HG02938 (cell line): ENCODE measurements around the gene MORC3.
"Not testable (repeated sequence)": the region's sequence is repeated elsewhere in the genome, so short reads cannot be mapped to it uniquely, and the experiment has no call there.

Experiments used
- ATAC-seq: cut with Tn5 transposase; IDR thresholded peaks from one replicate; pipeline ENCODE4 v1.9.1; 2021; ENCODE audit warnings: mild to moderate bottlenecking, moderate library complexity; ENCODE audit not compliant: unreplicated experiment

MORC3 gene

DNA sequence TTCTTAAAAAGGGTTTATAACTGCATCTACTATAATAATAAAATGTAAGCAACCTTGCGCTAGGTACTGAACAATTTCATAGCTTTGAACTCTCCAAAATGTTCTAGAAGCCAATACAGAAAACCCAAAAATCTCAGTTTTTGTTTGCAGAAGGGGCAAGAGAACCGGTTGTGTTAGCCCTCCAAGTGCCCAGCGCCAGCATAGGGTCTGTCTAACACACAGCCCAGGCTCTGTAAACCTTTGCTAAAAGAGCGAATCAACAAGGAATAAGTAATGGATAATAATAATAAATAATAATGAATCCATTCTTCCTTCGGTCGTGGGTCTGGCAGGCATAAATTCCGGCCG lies 64.9 kb downstream of the MORC3 start:
- no peak for ATAC-seq

DNA sequence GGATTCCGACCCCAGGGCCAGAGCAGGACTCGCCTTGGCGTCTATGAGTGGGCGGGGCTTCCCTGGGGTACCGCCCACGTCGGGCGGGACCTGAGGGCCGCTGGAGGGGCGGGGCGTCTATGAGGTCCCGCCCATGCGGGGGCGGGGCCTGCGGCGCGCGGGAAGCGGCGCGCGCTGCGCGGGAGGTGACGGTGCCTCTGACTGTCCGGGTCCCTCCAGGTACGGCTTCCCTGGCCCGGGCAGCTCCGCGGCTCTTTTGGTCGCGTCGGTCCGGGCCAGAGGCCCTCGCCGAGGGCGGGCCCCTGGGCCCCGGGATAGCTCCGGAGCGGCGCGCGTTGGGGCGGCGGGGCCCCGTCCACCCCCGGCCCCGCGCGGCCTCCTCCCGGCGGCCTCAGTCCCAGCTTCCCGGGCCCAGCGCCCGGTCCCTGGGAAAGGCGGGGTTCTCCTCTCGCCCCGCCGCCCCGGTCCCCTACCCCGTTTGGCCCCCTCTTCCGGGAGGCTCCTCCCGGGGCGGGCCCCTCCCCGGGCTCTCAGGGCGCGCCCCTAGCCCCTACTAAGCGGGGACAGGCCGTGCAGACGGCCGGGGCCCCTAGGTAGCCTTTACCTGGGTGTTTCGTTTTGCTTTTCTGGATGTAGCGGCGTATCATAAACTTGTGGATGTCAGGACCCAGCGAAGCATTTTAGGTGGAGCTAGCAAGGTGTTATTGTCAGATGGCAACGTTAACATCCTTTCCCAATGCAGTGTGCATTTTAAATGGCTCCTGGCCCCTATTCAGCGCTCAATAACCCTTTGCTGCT lies 65.4 kb downstream of the MORC3 start, which contains the start of gene CHAF1B:
Gene CHAF1B (plus strand): TSS at position 160 of the 798 bp plus-strand sequence. CDS start 745 bp downstream, outside the sequence.
- peak; percentile 67 for ATAC-seq

DNA sequence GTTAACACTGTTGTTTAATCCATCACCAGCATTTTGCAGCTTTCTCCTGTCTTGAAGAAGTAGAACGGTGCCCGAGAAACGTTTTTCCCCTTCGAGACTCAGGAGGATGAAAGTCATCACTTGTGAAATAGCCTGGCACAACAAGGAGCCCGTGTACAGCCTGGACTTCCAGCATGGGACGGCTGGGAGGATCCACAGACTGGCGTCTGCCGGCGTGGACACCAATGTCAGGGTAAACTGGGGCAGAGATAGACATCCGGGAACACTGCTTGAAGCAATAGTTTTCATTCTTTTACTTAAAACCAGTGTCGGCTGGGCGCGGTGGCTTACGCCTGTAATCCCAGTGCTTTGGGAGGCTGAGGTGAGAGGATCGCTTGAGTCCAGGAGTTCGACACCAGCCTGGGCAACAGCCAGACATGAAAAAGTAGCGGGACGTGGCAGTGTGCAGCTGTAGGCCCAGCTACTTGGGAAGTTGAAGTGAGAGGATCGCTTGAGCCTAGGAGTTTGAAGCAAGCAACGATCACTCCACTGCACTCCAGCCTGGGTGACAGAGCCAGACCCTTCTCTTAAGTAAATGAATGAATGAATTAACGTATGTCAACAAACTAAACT lies 66.1 kb downstream of the MORC3 start:
- no peak for ATAC-seq

DNA sequence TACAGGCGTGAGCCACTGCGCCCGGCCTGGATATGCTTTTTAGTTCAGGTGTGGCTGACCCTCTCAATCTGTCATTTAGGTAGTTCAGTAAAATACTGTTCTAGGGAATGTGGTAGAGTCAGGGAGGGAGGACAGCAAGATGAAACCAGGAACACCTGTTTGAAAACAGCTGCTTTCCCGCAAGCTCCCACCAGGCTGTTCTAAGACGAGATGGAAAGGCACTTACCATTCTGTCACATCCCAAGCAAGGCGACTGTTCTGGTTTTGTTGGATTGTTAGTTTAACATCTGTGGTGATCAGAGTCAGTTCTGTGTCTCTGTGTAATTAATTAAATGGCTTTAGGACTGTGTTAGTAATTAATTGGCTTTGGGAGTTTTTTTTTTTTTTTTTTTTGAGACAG lies 68.1 kb downstream of the MORC3 start:
- no peak for ATAC-seq

DNA sequence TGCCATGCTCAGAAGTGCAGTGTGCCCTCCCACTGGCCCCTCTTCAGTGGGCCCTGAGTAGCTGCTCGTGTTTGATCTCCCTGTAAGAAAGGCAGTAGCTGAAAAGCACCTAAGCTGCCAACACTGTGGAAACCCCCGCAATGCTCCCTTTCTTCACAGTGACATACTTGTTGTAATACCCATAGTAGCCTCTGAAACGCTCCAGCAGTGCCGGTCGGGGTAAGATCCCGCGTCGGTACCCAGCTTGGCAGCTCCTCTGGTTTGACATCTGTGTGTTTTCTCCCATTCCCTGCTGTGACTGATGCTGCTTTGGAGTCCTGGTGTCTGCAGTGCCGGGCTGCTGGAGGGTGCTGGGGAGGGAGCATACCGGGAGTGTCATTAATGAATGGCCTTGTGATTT lies 68.8 kb downstream of the MORC3 start:
- no peak for ATAC-seq

DNA sequence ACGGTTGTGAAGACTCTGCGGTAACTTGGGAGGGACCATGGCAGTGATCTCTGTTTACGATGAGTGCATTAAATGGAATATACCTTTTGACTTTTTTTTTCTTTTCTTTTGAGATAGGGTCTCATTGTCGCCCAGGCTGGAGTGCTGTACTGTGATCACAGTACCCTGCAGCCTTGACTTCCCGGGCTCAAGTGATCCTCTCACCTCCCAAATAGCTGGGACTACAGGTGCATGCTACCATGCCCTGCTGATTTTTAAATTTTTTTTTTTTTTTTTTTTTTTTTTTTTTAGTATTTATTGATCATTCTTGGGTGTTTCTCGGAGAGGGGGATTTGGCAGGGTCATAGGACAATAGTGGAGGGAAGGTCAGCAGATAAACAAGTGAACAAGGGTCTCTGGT lies 71.7 kb downstream of the MORC3 start:
- not testable (repeated sequence) for ATAC-seq

DNA sequence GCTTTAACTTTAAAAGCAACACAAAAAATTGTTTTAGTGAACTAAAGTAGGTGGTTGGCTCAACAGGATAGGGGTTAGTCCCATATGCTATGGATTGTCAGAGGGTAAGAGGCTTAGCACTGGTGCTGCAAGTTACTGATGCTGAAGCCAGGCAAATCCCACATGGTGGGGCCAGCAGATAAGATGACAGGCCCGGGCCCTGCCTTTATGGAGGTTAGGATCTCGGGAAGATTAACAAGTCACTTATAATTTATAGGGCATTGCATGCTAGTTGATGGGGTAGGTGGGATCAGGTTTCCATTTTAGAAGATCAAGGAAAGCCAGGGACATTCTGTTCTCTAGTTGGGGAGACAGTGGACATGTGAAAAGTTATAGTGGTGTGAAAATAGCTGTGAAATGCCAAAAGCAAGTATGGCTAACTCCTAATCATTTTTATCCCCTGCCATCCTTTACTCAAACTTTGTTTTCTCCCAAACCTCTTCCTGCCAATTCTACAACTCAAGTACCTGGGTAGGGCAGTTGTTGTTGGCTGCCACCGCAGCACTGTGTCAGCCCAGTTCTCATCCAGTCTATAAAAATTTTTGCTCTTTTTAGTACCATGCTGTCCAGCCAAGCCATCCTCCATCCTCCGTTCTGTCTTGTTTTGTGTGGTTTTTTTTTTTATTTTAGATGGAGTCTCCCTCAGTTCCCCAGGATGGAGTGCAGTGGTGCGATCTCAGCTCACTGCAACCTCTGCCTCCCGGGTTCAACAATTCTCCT lies 75.5 kb downstream of the MORC3 start:
- no peak for ATAC-seq

DNA sequence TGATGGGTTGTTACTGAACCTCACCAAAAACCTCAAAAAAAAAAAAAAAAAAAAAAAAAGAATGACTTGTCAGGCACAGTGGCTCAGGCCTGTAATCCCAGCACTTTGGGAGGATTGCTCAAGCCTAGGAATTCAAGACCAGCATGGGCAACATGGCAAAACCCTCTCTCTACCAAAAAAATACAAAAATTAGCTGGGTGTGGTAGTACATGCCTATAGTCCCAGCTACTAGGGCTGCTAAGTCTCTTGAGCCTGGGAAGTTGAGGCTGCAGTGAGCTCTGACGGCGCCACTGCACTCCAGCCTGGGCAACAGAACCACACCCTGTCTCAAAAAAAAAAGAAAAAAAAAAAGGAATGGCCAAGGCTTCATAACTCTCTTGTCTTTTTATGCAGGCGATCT lies 76.3 kb downstream of the MORC3 start:
- ATAC-seq, result no peak

DNA sequence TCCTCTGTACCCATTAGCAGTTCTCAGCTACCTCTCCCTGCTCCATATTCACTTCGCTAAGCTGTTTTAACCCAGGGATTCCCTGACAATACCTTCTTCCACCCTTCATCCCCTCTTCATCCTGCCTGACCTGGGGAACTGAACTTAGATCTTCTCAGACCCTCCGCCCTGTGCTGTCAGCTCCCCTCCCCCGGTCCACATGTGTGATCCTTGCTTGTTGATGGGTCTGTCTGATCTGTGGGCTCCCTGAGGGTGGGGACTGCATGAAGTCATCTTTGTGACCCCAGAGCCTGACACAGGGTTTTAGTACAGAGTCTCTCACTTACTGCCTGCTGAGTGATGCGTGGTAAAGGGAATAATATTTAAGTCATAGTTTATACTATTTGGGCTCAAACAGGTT lies 77.0 kb downstream of the MORC3 start:
- ATAC-seq, result no peak

DNA sequence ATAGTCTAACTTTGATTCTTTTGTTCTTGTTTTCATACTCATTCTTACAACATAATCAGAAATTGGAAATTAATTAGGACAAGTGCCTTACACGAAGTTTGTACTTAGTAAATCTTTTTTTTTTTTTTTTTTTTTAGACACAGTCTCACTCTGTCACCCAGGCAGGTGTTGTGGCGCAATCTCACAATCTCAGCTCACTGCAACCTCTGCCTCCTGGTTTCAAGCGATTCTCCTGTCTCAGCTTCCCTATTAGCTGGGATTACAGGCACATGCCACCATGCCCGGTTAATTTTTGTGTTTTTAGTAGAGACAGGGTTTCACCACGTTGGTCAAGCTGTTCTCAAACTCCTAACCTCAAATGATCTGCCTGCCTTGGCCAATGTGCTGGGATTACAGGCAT lies 77.6 kb downstream of the MORC3 start:
- ATAC-seq, result no peak

DNA sequence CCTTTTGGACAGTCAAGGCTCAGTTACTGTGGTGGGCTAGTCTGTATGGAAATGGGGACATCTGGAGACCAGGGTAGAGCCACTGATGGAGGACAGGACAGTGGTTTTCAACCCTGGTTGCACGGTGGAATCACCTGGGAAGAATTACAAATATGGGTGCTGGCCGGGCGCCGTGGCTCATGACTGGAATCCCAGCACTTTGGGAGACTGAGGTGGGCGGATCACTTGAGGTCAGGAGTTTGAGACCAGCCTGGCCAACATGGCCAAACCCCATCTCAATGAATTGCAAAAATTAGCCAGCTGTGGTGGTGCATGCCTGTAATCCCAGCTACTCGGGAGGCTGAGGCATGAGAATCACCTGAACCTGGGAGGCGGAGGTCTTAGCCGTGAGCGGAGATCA lies 79.7 kb downstream of the MORC3 start:
- ATAC-seq, result not testable (repeated sequence)

DNA sequence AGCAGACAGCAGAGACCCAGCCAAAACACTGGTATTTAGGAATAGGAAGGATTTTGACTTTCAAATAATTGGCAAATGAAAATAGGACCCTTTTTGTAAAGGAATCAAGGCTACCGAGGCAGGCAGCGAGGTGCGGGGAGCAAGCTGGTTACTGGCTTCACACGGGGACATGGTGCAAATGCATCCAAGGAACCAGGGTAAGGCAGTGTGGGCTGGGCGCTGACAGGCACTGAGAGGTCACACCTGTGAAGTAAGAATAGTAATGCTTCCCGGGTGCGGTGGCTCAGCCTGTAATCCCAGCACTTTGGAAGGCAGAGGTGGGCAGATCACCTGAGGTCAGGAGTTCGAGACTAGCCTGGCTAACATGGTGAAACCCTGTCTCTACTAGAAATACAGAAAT lies 80.7 kb downstream of the MORC3 start:
- no peak for ATAC-seq

DNA sequence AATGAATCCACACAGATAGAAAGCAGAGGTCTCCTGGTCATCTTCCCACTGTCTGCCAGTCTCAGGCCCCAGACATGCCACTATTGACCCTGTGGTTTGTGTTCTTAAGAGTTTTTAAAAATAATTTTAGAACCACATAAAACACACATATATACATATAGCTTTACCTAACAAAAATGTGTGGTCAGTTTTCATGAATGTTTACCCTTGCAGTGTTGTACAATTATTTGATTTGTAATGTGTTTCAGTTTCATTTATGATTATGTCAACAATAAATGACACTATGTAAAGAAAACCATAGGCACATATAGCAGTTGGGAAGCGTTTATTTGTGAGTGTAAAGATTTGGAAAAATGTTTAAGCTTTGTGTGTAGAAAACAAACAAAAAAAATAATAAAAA lies 82.3 kb downstream of the MORC3 start:
- ATAC-seq, result no peak

DNA sequence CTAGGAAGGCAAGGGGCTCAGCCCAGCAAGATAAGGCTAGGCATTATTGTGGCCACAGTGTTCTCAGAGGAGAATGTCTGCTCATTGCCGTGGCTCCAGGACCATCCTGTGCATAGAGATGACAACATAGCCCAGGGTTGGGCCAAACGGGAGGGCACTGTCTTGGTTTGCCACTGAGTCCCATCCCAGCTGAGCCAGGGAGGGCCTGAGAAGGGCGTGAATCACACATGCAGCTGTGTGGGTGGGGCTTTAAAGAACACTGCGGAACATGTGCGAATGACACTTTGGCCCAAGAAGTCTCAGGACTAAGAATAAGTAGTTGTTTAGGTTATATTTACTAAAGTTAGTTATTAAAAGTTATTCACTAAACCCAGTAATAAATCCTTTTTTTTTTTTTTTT lies 83.7 kb downstream of the MORC3 start:
- no peak for ATAC-seq

DNA sequence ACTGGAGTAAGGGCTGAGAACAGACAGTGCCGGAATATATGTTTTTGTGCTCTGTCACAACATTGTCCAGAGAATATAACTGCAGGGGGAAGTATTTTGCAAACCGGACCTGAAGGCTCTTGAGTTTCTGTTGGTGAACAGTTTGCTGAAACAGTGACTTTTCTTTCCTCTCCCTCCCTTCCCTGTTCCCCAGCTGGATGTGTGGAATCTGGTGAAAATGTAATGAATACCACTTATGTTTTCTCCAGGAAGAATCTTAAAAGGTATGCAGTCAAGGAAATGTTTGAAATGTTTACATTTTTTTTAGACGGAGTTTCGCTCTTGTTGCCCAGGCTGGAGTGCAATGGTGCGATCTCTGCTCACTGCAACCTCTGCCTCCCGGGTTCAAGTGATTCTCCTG lies 88.6 kb downstream of the MORC3 start:
- no peak for ATAC-seq

DNA sequence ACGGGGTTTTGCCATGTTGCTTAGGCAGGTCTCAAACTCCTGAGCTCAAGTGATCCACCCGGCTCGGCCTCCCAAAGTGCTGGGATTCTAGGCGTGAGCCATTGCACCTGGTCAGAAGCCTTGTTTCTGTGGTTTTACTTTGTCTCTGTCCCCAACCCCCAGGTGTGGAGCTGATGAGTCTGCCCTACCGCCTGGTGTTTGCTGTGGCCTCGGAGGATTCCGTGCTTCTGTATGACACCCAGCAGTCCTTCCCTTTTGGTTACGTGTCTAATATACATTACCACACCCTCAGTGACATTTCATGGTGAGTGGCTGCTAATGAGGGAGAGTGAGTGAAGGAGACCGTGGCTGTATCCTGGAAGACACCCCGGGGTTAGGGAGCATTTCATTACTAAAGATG lies 91.3 kb downstream of the MORC3 start:
- ATAC-seq, result no peak

DNA sequence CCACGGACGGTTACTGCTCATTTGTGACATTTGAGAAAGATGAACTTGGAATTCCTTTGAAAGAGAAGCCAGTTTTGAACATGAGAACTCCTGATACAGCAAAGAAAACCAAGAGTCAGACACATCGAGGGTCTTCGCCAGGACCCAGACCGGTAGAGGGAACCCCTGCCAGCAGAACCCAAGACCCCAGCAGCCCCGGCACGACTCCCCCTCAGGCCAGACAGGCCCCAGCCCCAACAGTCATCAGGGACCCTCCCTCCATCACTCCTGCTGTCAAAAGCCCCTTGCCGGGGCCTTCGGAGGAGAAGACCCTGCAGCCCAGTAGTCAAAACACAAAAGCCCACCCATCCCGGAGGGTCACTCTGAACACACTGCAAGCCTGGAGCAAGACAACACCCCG lies 92.9 kb downstream of the MORC3 start:
- ATAC-seq, result no peak

DNA sequence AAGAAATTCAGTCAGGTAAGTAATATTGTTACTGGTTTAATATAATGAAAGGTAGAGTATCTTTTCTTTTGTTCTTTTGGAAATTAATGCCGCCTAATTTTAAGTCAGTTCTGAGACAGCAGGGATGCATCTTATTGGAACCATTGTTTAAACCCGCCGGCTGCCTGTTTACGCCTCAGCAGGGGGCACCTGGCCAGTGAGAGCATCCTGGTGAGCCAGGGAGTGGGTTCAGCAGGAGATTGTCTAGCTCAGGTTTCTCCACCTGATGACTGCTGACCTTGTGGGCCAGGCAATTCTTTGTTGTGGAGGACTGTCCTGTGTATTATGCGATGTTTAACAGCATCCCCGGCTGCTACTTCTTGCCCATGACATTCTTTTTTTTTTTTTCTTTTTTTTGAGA lies 95.4 kb downstream of the MORC3 start:
- ATAC-seq, result no peak

DNA sequence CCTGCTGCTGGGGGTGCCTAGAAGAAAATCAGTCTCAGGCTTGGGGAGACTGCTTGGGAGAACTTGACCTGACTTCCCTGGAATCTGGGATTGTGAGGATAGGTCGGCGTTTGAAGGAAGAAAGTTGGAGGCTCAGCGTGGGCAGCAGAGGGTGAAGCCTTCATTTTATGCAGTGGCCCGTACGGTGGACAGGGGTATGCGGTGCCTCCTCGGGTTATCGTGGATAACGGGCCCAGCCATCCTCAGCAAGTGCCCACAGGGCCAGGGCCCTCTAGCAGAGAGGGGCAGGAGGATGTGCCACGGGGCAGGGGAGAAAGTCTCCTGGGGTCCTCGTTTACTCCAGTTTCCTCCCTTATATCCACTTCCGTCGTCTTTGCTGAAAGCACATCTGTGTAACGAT lies 99.2 kb downstream of the MORC3 start:
- ATAC-seq, result no peak

DNA sequence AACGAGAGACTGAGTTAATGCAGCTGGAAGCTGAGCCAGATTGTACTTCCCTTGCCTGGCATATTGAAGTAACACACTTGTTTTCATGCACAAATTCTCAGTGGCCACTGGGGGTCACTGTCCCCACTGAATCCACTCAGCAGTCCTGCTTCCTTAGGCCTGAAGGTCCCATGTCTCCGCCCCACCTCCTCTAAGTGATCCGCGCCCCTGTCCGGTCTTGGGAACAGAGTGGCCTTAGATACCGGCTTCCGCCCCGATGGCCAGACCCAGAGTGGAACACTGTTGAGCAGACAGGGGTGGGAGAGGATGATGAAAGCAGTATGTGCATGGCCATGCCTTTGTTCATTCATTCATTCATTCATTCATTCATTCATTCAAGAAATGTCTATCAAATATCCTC lies 100.0 kb downstream of the MORC3 start:
- no peak for ATAC-seq

DNA sequence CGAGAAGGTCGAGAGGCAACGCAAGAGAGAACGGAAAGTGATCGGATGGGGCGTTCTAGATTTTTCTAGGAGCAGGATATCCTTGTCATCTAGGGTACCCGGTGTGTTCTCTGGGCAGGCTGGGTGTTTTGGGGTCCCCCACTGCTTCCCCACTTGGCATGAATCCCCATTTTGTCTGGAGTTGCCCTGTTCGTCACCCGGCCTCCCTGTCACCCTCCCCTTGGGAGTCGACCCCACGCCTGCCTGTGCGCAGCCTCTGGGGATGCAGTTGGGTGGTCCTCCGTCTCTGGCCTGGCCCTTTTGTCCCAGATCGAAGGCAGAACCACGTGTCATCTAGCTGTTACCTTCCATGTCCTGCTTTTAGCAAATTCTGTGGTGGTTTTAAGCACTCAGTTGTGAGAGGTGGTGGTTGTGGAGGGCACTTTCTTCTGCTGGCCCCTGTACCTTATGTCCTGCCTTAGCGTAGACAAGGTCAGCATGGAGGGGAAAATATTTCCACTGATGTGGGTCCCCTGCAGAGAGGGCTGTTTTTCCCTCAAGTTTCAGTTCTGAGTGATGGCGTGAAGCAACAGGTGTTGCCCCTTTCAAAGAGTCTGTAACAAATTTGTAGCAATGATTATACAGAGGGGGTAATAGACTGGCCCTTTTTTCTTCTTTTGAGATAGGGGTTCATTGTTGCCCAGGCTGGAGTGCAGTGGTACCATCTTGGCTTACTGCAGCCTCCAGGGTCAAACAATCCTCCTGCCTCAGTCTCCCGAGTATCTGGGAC lies 100.8 kb downstream of the MORC3 start:
- no peak for ATAC-seq
